Stimulated activated CD4-positive, alpha-beta T cell treated with anti-CD3 and anti-CD28 coated beads, Interleukin-4, amount 100 ng/mL, for 1 hour (primary cell): Measurements from ENCODE around the gene MIA2.
"Not testable (repeated sequence)": the region's sequence is repeated elsewhere in the genome, so short reads cannot be mapped to it uniquely, and the experiment has no call there.

Source experiments
- DNase-seq: peaks from one replicate; pipeline ENCODE4 v3.0.0-alpha.2; 2020

MIA2 gene

GRCh38 chr14:39232554-39233415, 930 bp upstream of the MIA2 start:
- no peak for DNase-seq

- DNase-seq, result not testable (repeated sequence)
These were observed 1.3 kb downstream of the MIA2 start for GRCh38 chr14:39234986-39235385.

- not testable (repeated sequence) for DNase-seq
These were observed 1.8 kb downstream of the MIA2 start for GRCh38 chr14:39235466-39235865.

- DNase-seq, result no peak
These were observed 7.1 kb downstream of the MIA2 start for GRCh38 chr14:39240769-39241168.

- no peak for DNase-seq
These were observed 7.9 kb downstream of the MIA2 start for GRCh38 chr14:39241637-39242036.

- DNase-seq, result no peak
These were observed 10.1 kb downstream of the MIA2 start for GRCh38 chr14:39243831-39244230.

- no peak for DNase-seq
These were observed 12.9 kb downstream of the MIA2 start for GRCh38 chr14:39246618-39247017.

- no peak for DNase-seq
These were observed 13.5 kb downstream of the MIA2 start for GRCh38 chr14:39247256-39247655.

- no peak for DNase-seq
These were observed 17.8 kb downstream of the MIA2 start for GRCh38 chr14:39251547-39251946.

- not testable (repeated sequence) for DNase-seq
These were observed 23.7 kb downstream of the MIA2 start for GRCh38 chr14:39257388-39257787.

- no peak for DNase-seq
These were observed 25.2 kb downstream of the MIA2 start for GRCh38 chr14:39258782-39259545.

GRCh38 chr14:39260161-39260560, 26.4 kb downstream of the MIA2 start:
- DNase-seq, result not testable (repeated sequence)

- DNase-seq, result not testable (repeated sequence)
These were observed 28.5 kb downstream of the MIA2 start for GRCh38 chr14:39262214-39262613.

GRCh38 chr14:39264057-39264456, 30.3 kb downstream of the MIA2 start:
- DNase-seq, result no peak

- DNase-seq, result no peak
These were observed 30.8 kb downstream of the MIA2 start for GRCh38 chr14:39264558-39264957.

GRCh38 chr14:39265033-39265432, 31.3 kb downstream of the MIA2 start:
- no peak for DNase-seq

GRCh38 chr14:39265806-39266524, 32.2 kb downstream of the MIA2 start:
- no peak for DNase-seq

- no peak for DNase-seq
These were observed 32.8 kb downstream of the MIA2 start for GRCh38 chr14:39266525-39266870.

- DNase-seq, result peak; percentile 70
These were observed 33.3 kb downstream of the MIA2 start for GRCh38 chr14:39266871-39267607.

GRCh38 chr14:39267608-39268005, 33.9 kb downstream of the MIA2 start:
- DNase-seq, result no peak

- DNase-seq, result no peak
These were observed 34.7 kb downstream of the MIA2 start for GRCh38 chr14:39268393-39268792.

GRCh38 chr14:39272918-39273317, 39.2 kb downstream of the MIA2 start:
- no peak for DNase-seq

- no peak for DNase-seq
These were observed 41.7 kb downstream of the MIA2 start for GRCh38 chr14:39275395-39275794.
